ENCODE data around the gene WNT5A. TPM values are rescaled to one million over a fixed set of nuclear protein-coding genes. Genes with fewer than 3 reads are reported as not detected.

The WNT5A gene
- total RNA-seq, 1 experiment from 2014 or later, result 0.15 TPM

DNA sequence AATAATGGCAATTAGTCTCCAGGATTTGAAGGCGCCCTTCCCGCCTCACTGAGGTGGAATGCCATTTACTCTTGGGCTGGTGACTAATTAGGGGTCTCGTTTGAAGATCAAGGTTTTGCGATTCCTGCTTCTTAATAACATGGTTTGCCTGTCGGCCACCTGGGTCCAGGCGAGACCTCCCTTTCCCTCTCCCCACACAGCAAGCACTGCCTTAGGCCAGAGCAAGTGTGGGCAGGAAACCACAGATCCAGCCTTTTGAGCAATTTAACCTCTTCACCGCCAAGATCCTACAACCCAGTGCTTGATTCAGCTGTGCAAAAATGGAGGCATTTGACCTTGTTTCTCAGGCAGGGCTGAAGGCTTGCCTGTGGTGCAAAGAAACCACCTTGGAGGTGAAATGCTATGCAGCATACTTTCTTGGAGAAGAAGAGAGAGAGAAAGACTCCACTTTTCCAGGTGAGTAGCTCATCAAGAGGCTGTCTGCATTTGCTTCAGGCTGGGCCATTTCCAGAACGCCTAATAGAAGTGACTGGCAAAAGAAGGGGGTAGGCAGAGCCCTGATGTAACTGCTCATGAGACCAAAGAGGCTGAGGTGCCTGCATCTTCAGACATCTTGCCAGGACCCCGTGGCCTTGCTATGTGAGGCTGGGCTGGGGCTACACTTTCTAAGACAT is 34.1 kb upstream of the WNT5A start:
- ChIA-PET RAD21 (ENCODE audit: low non-redundant PET in 1 of 2, low total read pairs in 2 of 2, uncharacterized antibody in 2 of 2, unreplicated experiment in 2 of 2) (no interaction called here), POLR2A (no interaction called here), CTCF (no interaction called here)
- H3K9me3 ChIP-seq (ENCODE audit: control insufficient read depth in 1 of 2, insufficient read depth in 1 of 2, low read depth in 1 of 2, low read length in 2 of 2), result peaks cover 0 to 15% of the 10 kb centered on the region in 2 experiments; a peak in 2 of 4 replicates
- H3K27ac ChIP-seq (ENCODE audit: low read depth, low read length), result no peak overlapping the region
- ATAC-seq (no peak), DNase-seq (ENCODE audit: low read depth, low spot score) (no peak)
- BruUV-seq (replicated peaks), result no TSS peak
- no peak overlapping the region for H3K4me2 ChIP-seq (ENCODE audit: low read length)
- H4K20me1 ChIP-seq (ENCODE audit: insufficient read depth), result no peaks in the 10 kb centered on the region
- TF ChIP-seq EZH2phosphoT487 (IDR thresholded peaks at IDR 0.05; ENCODE audit: borderline replicate concordance), result no peak
- no peak for TF ChIP-seq CBX3 (IDR thresholded peaks at IDR 0.05; ENCODE audit: low read depth)
- TF ChIP-seq EGR1 (IDR thresholded peaks at IDR 0.05; ENCODE audit: low read depth), result no peak
- TF ChIP-seq POLR2A (IDR thresholded peaks at IDR 0.05; ENCODE audit: borderline replicate concordance, extremely low read depth, insufficient read depth, insufficient read length), result no peak
- no peak for TF ChIP-seq ZNF274 (IDR thresholded peaks at IDR 0.05; ENCODE audit: low read depth, low read length)
- TF ChIP-seq MAX (IDR thresholded peaks at IDR 0.05), result no peak
- no peak for TF ChIP-seq CTCF (IDR thresholded peaks at IDR 0.05 in 2 of 3, conservative IDR thresholded peaks at IDR 0.05 in 1 of 3; ENCODE audit: borderline replicate concordance in 1 of 3, insufficient read depth in 1 of 3, low read depth in 2 of 3, low read length in 2 of 3)
- no peak for TF ChIP-seq EZH2 (IDR thresholded peaks at IDR 0.05)
- TF ChIP-seq FOSL1 (IDR thresholded peaks at IDR 0.05; ENCODE audit: low read depth), result no peak
- no peak for TF ChIP-seq ZBTB33 (IDR thresholded peaks at IDR 0.05; ENCODE audit: extremely low read depth, insufficient replicate concordance, low read length)
- TF ChIP-seq REST (IDR thresholded peaks at IDR 0.05; ENCODE audit: low read depth), result no peak
- TF ChIP-seq ATF3 (IDR thresholded peaks at IDR 0.05), result no peak
- TF ChIP-seq CEBPB (IDR thresholded peaks at IDR 0.05; ENCODE audit: low read depth), result no peak
- TF ChIP-seq SIN3A (IDR thresholded peaks at IDR 0.05; ENCODE audit: low read depth), result no peak
- no peak for TF ChIP-seq RAD21 (IDR thresholded peaks at IDR 0.05; ENCODE audit: low read depth)
- no peak for TF ChIP-seq SP1 (IDR thresholded peaks at IDR 0.05; ENCODE audit: low read depth)
- TF ChIP-seq TCF7L2 (IDR thresholded peaks at IDR 0.05; ENCODE audit: borderline replicate concordance, extremely low read depth, insufficient read depth, insufficient read length), result no peak
- no peaks in the 10 kb centered on the region for H3K4me1 ChIP-seq (ENCODE audit: control insufficient read depth in 1 of 2, insufficient read depth in 2 of 2, low read length in 2 of 2)
- intact Hi-C loops (cut with micrococcal nuclease), result no loop called here
- H3K36me3 ChIP-seq (ENCODE audit: control insufficient read depth in 1 of 2, insufficient read depth in 2 of 2, low read length in 2 of 2), result no peaks in the 10 kb centered on the region
- no peak overlapping the region for H2AFZ ChIP-seq (ENCODE audit: low read depth, low read length, poor library complexity, severe bottlenecking)
- H3K9me2 ChIP-seq (ENCODE audit: insufficient read depth), result no peaks in the 10 kb centered on the region
- H3K27me3 ChIP-seq (ENCODE audit: insufficient read depth, low read length), result no peaks in the 10 kb centered on the region
- H3K79me2 ChIP-seq (ENCODE audit: insufficient read depth, low read length), result no peaks in the 10 kb centered on the region
- no peak overlapping the region for H3K9ac ChIP-seq (ENCODE audit: low read length)
- H3K4me3 ChIP-seq (replicated peaks in 1 of 2; ENCODE audit: low read depth in 1 of 2, low read length in 2 of 2), result no peak overlapping the region

Data from HCT116 (cell line).